Stimulated activated CD4-positive, alpha-beta T cell treated with anti-CD3 and anti-CD28 coated beads, Interleukin-2, amount 100 ng/mL, for 4 hours (primary cell): ENCODE data around the gene HS1BP3.

Experiments
- DNase-seq: peaks from one replicate; pipeline ENCODE4 v3.0.0-alpha.2; 2020; ENCODE audit warnings: low read depth

Gene HS1BP3

GRCh38 chr2:20645761-20646160, 5.1 kb downstream of the HS1BP3 start:
- no peak for DNase-seq

GRCh38 chr2:20645301-20645701, 5.6 kb downstream of the HS1BP3 start:
- DNase-seq: no peak

GRCh38 chr2:20643826-20644225, 7.1 kb downstream of the HS1BP3 start:
- no peak for DNase-seq

GRCh38 chr2:20643060-20643459, 7.8 kb downstream of the HS1BP3 start:
- DNase-seq: no peak

- DNase-seq: peak; percentile 50
Measured at GRCh38 chr2:20642055-20642971, 8.6 kb downstream of the HS1BP3 start.

- no peak for DNase-seq
Measured at GRCh38 chr2:20641123-20641985, 9.5 kb downstream of the HS1BP3 start.

- DNase-seq: no peak
Measured at GRCh38 chr2:20640411-20641122, 10.3 kb downstream of the HS1BP3 start.

- DNase-seq: no peak
Measured at GRCh38 chr2:20638646-20639430, 12.1 kb downstream of the HS1BP3 start.

- no peak for DNase-seq
Measured at GRCh38 chr2:20638014-20638413, 12.9 kb downstream of the HS1BP3 start.

GRCh38 chr2:20637147-20637546, 13.8 kb downstream of the HS1BP3 start:
- DNase-seq: no peak

- no peak for DNase-seq
Measured at GRCh38 chr2:20635675-20636584, 15.0 kb downstream of the HS1BP3 start.

- DNase-seq: no peak
Measured at GRCh38 chr2:20635113-20635510, 15.8 kb downstream of the HS1BP3 start.

- DNase-seq: no peak
Measured at GRCh38 chr2:20634507-20635112, 16.3 kb downstream of the HS1BP3 start.

- DNase-seq: no peak
Measured at GRCh38 chr2:20633794-20634506, 16.9 kb downstream of the HS1BP3 start.

- no peak for DNase-seq
Measured at GRCh38 chr2:20633001-20633400, 17.9 kb downstream of the HS1BP3 start.

- no peak for DNase-seq
Measured at GRCh38 chr2:20632446-20632990, 18.4 kb downstream of the HS1BP3 start.

GRCh38 chr2:20631617-20632307, 19.1 kb downstream of the HS1BP3 start:
- DNase-seq: no peak

GRCh38 chr2:20630967-20631366, 19.9 kb downstream of the HS1BP3 start:
- no peak for DNase-seq
